GM18505 (cell line): ENCODE measurements around the gene TMEM86B.
"Not testable (repeated sequence)": the region's sequence is repeated elsewhere in the genome, so short reads cannot be mapped to it uniquely, and the experiment has no call there.

Experiments
- ATAC-seq: cut with Tn5 transposase; IDR thresholded peaks from one replicate; pipeline ENCODE4 v1.9.1; 2021; ENCODE audit not compliant: unreplicated experiment
- POLR2A ChIP-seq: IDR thresholded peaks from 4 replicates; pipeline ENCODE4 v1.6.1; 2011; ENCODE audit warnings: borderline replicate concordance; ENCODE audit not compliant: insufficient read depth, insufficient read length; ENCODE audit errors: extremely low read depth

Gene TMEM86B

DNA sequence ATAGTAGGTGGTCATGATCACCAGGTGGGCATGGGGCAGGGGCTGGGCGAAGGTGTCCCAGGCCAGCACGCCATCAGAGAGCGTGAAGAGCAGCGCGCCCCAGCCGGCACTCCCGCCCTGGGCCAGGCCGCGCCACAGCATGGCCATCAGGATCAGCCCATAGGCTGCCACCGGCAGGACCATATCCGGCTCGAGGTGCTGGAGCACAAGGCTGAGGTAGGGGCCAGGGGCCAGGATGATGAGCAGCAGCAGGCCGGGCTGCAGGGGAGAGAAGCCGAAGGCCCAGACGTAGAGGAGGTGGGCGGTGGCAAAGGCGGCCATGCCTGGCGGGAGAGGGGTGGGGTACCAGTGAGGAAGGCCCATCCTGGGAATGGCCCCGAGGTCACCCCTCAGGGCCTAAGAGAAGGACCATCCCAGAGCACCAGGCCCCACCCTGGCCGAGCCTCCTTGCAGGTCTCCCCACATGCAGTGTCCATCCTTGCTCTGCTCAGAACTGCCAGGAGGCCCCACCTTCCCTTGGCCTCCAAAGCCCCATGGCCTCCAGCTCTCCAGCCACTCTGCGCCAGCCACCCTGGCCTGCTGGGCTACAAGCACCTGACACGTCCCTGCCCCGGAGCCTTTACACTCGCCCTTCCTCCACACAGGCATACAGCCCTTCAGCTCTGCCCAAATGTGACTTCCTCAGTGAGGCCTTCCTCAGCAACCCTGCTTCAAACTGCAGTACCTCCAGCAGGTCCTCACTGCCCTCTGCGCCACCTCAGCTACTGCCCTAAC is 1.1 kb downstream of the TMEM86B start:
- TF ChIP-seq POLR2A, result no peak
- no peak for ATAC-seq

DNA sequence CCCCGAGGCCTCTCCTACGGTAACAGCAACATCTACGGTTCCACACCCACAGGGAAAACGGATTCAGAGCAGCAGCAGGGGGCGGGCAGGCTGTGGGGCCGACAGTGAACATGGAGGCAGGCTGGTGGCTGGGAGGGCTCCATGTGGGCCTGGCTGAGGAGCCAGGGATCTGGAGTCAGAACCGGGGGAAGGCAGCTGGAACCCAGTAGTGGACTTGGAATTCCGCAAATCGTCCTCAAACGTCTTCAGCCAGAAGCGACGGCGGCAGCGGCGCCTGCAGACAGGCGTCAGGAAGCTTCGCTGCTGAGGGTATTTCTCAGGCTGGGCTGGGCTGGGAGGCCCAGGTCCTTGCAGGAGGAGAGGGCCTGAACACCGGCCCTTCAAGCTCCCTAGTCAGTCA is 1.8 kb downstream of the TMEM86B start:
- no peak for ATAC-seq
- no peak for TF ChIP-seq POLR2A

DNA sequence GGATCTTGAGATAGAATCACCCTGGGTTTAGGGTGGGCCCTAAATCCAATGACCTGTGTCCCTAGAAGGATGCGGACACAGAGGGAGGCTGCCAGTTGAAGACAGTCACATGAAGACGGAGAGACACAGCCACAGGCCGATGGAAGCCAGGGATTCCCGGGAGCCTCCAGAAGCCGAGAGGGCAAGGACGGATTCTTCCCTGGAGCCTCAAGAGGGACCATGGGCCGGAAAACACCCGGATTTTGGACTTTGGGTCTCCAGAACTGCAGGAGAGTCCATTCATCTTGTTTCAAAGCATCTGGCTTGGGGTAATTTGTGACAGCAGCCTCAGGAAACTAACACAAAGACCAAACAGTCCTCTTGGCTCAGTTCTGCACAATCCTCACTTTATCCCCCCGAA is 2.3 kb downstream of the TMEM86B start:
- no peak for ATAC-seq
- TF ChIP-seq POLR2A, result no peak

DNA sequence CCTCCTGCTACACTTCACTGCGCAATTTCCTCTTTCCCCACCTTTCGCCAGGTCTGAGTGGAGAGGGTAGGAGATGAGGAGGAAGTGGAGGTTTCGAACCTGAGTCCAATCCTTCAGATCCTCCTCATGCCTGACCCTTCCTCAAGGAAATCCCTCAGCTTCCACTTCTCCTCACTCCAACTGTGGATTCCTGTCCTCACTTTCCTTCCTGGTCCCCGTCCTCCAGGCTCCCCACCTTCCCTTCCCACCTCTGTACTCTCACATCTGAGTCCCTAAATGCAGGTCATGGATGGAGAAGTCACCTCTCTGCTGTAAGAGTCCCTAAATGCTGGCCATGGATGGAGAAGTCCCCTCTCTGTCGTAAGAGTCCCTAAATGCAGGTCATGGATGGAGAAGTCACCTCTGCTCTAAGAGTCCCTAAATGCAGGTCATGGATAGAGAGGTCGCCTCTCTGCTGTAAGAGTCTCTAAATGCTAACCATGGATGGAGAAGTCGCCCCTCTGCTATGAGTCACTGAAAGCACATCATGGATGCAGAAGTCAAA is 3.1 kb downstream of the TMEM86B start:
- no peak for ATAC-seq

DNA sequence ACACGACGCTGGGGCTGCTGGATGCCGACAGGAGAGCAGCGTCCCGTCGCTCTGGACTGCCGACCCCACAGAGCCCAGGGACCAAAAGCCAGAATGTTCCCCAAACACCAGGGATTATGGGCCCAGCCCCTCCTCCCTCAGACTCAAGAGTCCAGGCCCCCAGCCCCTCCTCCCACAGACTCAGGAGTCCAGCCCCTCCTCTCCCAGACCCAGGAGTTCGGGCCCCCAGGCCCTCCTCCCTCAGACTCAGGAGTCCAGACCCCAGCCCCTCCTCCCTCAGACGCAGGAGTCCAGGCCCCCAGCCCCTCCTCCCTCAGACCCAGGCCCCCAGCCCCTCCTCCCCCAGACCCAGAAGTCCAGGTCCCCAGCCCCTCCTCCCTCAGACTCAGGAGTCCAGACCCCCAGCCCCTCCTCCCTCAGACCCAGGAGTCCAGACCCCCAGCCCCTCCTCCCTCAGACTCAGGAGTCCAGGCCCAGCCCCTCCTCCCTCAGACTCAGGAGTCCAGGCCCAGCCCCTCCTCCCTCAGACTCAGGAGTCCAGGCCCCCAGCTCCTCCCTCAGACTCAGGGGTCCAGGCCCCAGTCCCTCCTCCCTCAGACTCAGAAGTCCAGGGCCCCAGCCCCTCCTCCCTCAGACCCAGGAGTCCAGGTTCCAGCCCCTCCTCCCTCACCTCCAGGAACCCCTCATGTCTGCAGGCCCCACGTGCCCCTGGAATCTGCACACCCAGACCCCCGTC is 3.7 kb downstream of the TMEM86B start:
- ATAC-seq, result not testable (repeated sequence)

More for the DNA sequence above, 3.1 kb downstream of the TMEM86B start:
- TF ChIP-seq POLR2A, result no peak

DNA sequence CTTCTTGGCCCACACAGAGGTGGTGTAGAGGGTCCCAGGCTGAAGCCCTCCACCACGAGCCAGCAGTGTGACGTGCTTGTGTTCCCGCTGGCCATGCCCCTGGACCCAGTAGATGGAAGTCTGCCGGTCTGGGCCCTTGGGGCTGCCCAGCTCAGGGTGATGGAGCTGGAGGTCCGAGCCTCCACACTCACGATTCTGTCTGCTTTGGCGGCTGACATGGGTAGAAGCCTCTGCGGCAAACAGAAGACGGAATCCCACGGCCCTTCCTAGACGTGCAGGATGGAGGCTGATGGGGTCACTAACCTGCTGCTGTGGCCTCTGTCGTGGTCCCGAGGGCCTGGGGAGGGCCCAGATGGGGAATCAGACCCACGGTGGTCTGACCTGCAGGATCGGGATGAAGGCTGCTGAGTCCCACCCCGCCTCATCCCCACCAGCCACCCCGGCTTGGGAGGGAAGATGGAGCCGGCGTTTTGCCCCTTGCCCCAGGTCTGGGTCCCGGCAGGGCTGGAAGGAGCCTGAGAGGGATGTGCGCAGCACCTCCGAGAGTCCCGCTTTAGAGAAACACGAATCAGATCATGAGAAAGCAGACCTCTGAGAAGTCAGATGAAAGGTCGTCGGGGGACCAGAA is 4.4 kb downstream of the TMEM86B start:
- TF ChIP-seq POLR2A, result no peak
- no peak for ATAC-seq

DNA sequence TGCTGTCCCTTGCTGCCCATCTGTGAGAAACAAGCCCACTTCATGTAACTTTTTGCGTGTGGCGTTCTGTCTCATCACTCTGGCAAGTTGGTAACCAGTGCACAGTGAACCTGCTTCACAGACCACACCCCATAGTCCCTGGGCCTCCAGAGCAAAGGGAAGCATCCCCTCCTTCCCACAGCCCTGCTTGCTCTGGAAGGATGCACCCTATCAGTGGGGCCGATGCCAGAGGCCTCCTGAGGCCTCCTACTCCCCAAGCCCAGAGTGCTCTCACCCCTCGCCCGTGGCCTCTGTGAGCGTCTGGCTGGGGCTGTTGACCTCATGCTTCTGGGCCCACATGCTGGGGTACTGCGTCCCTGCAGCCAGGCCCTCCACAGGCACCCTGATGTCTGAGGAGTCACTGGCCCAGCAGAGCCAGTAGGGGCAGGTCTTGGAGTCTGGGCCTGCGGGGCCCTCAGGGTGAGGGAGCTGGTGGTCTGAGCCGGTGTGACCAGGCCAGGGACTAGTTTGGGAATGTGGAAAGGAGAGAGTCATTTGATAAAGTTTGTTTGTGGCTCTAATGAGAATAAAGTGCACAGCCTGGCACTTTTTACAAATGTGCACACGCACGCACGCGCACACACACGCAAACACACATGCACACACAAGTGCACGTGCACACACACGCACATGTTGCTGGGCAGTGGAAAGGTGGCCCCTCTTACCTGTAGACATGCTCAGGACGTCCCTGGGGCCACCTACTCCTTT is 5.1 kb downstream of the TMEM86B start:
- no peak for TF ChIP-seq POLR2A
- no peak for ATAC-seq

DNA sequence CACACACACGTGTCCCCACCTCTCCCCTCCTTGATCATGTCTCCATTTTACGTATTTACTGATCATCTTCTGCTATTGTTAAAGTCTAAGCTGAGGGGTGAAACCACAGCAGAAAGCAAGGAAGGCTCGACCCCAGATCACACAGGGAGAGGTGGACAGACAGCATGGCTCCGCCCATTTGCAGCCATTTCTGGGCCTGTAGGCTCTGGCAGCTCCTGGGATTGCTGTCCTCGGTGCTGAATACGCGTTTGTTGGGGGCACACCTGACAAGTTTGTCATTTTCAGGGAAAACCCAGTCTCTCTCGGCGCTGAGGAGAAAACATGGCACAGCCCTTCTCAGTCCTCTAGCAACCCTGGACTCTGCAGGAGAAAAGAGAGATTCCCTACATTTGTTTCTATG is 8.0 kb downstream of the TMEM86B start:
- ATAC-seq, result no peak
- TF ChIP-seq POLR2A, result no peak

DNA sequence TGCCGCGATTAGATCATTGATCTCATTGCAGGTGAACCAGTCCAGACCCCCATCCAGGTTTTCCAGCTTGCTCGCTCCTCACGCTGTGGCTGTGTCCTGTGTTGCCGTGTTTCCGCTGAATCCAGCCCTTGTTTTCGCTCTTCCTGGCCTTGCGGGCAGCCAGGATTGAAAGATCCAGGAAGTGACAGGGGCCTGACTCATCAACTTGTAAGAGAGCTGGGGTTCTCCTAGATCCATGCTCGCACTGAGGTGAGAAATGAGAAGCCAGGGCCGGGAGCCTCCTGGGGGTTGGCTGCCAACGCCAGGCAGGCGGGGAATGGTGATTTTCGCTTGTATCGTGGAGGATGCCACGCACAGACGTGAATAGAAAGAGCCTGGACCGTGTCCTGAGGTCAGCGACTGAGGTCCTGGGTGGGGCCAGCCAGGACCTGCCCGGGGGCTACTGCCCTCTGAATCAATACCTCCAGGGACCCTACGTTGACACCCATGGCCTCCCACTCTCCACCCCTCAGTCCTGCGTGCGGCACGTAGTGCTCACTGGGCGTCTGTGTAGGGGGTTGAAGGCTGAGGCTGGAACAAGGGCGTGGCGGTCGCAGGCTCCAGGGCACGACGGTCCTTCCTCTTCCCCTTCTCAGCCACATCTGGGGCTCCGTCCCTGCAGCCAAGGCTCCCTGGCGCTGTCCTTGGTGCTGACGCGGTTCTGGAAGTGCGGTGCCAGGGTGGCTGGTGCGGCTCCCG is 11.9 kb downstream of the TMEM86B start:
- no peak for ATAC-seq
- TF ChIP-seq POLR2A, result no peak

DNA sequence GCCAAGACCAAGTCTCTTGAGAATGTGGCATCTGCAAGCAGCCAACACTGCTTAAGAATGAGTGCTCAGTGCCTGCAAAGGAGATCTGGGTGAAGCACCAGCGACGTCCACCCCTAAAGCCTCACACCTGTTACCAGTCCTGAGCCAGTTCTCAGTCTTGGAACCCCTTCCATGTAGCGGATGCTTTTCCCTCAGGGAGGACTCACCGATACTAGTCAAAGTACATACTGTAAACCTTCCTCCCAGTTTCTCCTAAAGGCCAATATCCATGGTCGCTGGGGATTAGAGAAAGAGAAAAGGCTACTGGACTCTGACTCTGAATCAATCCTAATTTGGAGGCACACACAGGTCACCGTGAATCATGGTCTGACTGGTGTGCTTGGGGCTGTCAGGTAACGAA is 15.0 kb downstream of the TMEM86B start:
- no peak for TF ChIP-seq POLR2A

DNA sequence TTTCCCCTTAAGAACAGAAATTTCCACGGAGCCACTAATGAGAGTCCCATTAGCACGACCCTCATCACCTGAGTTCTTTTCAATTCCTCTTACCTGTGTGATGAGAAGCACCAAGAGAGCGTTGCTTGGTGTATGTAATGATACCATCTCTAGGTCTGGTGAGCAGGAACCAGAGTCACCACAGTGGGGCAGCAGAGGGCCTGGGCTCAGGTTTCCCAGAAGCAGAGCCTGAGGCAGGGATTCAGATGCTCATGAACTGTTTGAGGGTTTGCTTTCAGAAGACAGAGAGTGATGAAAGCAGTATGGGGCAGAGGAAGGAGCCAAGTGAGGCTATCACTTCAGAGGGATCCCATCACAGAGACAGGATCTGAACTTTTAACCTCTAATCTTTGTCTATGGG is 16.1 kb downstream of the TMEM86B start:
- no peak for TF ChIP-seq POLR2A
- no peak for ATAC-seq

More for the DNA sequence above, 15.0 kb downstream of the TMEM86B start:
- no peak for ATAC-seq

DNA sequence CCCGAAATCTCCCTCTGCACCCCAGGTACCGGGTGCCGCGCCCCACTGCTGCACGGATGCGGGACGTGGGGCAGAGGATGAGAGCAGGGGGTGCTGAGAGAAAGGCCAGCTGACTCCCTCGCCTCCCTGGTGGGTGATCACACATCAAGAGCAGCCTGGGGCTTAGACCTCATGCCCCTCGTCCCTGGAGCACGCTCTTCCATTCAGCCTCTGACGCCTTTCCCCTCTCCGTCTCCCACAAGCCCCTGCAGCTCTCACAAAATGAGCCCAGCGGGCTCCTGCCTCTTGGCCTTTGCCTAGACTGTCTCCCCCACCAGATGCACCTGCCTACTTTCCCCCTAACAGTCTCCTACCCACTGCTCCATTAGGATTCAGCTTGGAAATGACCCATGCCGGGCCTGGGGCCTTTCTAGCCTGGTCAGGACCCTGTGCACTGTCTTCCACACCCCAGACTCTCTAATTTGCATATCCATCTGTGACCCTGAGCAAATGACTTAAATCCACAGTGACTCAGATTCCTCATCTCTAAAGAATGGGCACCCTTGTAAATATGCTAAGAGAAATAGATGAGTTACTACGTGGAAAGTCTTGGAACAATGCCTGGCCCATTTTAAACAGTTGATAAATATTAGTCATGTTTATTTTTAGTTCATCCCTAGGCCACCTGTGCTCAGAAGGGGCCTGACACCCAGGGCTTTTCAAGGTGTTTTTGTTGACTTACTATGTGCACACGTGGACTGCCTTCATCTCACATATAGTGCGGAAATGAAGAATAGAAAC is 18.7 kb downstream of the TMEM86B start:
- TF ChIP-seq POLR2A, result no peak
- no peak for ATAC-seq
